Measurements from ENCODE around the gene HCST. TPM values are rescaled to one million over a fixed set of nuclear protein-coding genes. Genes with fewer than 3 reads are reported as not detected.
"Not testable (repeated sequence)": the region's sequence is repeated elsewhere in the genome, so short reads cannot be mapped to it uniquely, and the experiment has no call there.

HCST gene
- total RNA-seq, 2 experiments from 2014 or later: 11.7 to 14.5 TPM

DNA sequence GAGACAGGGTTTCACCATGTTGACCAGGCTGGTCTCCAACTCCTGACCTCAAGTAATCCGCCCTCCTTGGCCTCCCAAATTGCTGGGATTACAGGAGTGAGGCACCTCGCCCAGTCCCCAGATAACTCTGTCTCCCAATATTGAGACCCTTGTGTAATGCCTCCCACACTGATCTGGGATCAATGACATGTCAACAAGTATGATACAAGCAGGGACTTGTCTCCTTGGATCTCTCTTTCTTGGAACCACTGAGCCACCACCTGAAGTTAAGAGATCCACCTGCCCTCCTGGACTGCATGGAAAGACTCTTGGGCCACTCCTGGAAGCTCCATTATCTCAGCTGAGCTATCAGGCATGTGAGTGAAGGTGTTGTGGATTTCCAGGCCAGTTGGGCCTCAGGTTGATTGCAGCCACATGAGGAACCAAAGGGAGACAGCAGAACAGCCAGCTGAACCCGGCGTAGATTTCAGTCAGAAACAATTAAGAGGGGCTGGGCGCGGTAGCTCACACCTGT, 17.0 kb upstream of the HCST start:
- Mint-ChIP-seq H3K4me3 (no peak overlapping the region), H3K4me1 (ENCODE audit: low read depth) (peaks cover 4% of the 10 kb centered on the region), H3K27ac (peak overlapping the region; percentile 65), H3K36me3 (ENCODE audit: low read depth) (peaks cover 34% of the 10 kb centered on the region), H3K27me3 (ENCODE audit: low read depth) (no peaks in the 10 kb centered on the region), H3K9me3 (no peaks in the 10 kb centered on the region)
- intact Hi-C loops (cut with micrococcal nuclease): loop anchor here (10.0 kb wide), 1 partner anchor 290 kb away; no protein-coding TSS in a partner anchor
- DNase-seq: no peak
- CTCF ChIA-PET: interaction anchor here (0.8 kb wide), 1 partner anchor 69 kb away, joined by 5 read pairs; no protein-coding TSS in a partner anchor

DNA sequence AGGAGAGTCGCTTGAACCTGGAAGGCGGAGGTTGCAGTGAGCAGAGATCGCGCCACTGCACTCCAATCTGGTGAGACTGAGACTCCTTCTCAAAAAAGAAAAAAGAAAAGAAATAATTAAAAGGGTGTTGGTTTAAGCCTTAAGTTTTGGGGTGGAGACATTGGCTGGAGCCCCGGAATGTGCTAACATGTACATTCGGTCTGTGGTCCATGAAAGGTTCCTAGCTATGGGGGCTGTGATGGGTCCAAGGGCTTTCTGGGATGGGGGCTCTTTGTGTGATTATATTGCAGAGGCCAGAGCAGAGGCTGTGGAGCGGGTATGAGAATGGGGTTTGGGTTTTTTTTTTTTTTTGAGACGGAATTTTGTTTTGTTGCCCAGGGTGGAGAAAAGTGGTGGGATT, 16.4 kb upstream of the HCST start:
- Mint-ChIP-seq H3K36me3 (ENCODE audit: low read depth) (peaks cover 37% of the 10 kb centered on the region), H3K4me3 (no peak overlapping the region), H3K27ac (no peak overlapping the region), H3K9me3 (no peaks in the 10 kb centered on the region), H3K4me1 (ENCODE audit: low read depth) (peaks cover 5% of the 10 kb centered on the region), H3K27me3 (ENCODE audit: low read depth) (no peaks in the 10 kb centered on the region)
- no peak for DNase-seq
- intact Hi-C loops (cut with micrococcal nuclease): loop anchor here (10.0 kb wide), 1 partner anchor 289 kb away; no protein-coding TSS in a partner anchor
- CTCF ChIA-PET: interaction anchor here (0.8 kb wide), 1 partner anchor 69 kb away, joined by 5 read pairs; no protein-coding TSS in a partner anchor

DNA sequence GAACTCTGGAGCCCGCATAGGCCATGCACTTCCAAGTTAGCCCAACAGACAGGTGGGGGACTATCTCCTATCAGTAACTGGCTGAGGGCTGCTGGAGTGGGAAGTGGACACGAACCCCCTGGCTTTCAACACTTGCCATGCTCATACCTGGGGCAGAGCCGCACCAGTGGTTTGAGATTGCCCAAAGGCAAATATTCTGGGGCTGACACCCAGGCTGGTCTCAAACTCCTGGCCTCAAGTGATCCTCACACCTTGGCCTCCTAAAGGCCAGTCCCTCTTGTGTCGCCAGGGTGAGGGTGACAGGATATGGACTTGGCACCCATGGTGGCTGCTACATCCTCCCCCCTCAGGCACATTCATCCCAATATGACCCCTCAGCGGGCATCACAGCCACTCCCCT, 15.1 kb upstream of the HCST start:
- no peak overlapping the region for H3K4me3 Mint-ChIP-seq
- intact Hi-C loops (cut with micrococcal nuclease): loop anchor here (10.0 kb wide), 1 partner anchor 288 kb away; no protein-coding TSS in a partner anchor
- peaks cover 6% of the 10 kb centered on the region for H3K4me1 Mint-ChIP-seq (ENCODE audit: low read depth)
- H3K9me3 Mint-ChIP-seq: no peaks in the 10 kb centered on the region
- no peak overlapping the region for H3K27ac Mint-ChIP-seq
- peaks cover 42% of the 10 kb centered on the region for H3K36me3 Mint-ChIP-seq (ENCODE audit: low read depth)
- no peak for DNase-seq
- CTCF ChIA-PET: no interaction called here
- no peaks in the 10 kb centered on the region for H3K27me3 Mint-ChIP-seq (ENCODE audit: low read depth)

DNA sequence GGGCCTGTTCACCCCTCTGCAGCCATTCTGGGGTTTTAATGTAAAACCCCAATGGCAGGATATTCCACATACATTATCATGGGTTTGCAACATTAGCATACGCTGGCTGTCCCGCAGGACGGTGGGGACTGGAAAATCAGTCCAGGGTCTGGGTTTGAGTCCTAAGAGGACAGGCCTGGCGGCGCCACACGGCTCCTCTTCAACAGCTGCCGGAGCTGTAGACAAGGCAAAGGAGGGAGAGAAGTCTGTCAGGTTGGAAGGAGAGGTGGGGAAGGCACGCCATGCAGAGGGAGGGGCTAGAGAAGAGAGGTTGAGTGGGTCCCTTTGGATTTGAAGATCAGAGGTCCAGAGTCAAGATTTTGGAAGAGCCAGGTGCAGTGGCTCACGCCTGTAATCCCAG, 13.9 kb upstream of the HCST start:
- CTCF ChIA-PET: no interaction called here
- no peak overlapping the region for H3K27ac Mint-ChIP-seq
- DNase-seq: no peak
- no peaks in the 10 kb centered on the region for H3K27me3 Mint-ChIP-seq (ENCODE audit: low read depth)
- peaks cover 51% of the 10 kb centered on the region for H3K36me3 Mint-ChIP-seq (ENCODE audit: low read depth)
- H3K4me3 Mint-ChIP-seq: no peak overlapping the region
- H3K4me1 Mint-ChIP-seq (ENCODE audit: low read depth): peaks cover 10% of the 10 kb centered on the region
- intact Hi-C loops (cut with micrococcal nuclease): loop anchor here (10.0 kb wide), 1 partner anchor 286 kb away; no protein-coding TSS in a partner anchor
- no peaks in the 10 kb centered on the region for H3K9me3 Mint-ChIP-seq

DNA sequence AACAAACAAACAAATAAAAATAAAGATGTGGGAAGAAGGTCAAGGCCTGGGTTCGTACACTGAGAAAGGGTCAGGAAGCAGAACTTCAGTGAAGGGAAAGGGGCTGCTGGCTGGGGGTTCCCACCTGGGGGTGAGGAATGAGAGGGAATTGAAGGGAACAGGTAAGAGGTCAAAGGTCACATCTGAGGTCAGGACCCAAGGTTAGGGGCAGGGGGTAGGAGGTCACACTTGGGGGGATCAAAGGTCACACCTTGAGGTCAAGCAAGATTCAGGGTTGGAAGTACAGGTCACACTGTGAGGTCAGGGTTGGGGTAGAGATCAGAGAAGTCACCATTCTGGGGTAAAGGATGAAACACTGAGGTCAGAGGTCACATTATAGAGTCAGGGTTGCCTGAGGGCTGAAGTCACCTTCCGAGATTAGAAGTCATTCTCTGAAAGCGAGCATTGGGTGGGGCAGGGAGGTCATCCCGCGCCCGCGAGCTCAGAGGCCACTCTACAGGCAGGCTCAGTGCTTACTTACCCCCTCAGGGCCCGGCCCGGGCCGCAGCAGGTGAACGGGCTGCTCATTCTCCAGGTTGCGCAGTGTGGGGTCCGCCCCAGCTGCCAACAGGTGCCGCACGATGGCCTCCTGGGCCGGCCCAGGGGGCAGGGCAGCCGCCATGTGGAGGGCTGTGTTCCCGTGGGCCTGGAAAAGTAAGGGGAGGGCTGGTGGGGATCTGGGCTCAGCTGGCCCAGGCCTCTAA, 12.8 kb upstream of the HCST start:
- H3K27ac Mint-ChIP-seq: no peak overlapping the region
- H3K4me3 Mint-ChIP-seq: no peak overlapping the region
- no peaks in the 10 kb centered on the region for H3K9me3 Mint-ChIP-seq
- H3K4me1 Mint-ChIP-seq (ENCODE audit: low read depth): peaks cover 10% of the 10 kb centered on the region
- CTCF ChIA-PET: no interaction called here
- no peak for DNase-seq
- H3K36me3 Mint-ChIP-seq (ENCODE audit: low read depth): peaks cover 57% of the 10 kb centered on the region
- intact Hi-C loops (cut with micrococcal nuclease): loop anchor here (10.0 kb wide), 1 partner anchor 285 kb away; no protein-coding TSS in a partner anchor
- H3K27me3 Mint-ChIP-seq (ENCODE audit: low read depth): no peaks in the 10 kb centered on the region

DNA sequence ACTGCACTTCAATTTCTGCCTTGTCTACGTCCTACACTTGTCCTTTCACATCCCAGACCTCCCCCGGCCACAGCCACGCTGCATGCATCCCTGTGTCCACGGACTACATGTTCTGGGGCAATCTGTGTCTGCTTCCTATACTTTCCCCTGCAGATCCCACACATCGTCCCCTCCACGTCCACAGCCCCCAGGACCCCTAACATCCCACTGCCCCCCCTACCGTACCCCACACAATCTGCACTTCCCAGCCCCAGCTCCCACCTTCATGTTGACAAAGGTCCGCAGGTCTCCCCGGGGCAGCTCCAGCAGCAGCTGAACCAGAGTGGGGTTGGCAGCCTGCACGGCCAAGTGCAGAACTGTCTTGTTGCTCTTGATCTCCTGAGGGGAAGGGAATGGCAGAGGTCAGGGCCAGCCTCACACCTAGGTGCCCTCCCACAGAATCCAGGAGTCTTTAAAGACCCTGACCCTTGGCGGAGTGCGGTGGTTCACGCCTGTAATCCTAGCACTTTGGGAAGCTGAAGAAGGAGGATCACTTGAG, 12.1 kb upstream of the HCST start:
- intact Hi-C loops (cut with micrococcal nuclease): no loop called here
- CTCF ChIA-PET: interaction anchor here (0.7 to 2.2 kb wide), 2 partner anchors 41 to 88 kb away, joined by 3 to 6 read pairs; no protein-coding TSS in a partner anchor
- Mint-ChIP-seq H3K4me3 (no peak overlapping the region), H3K4me1 (ENCODE audit: low read depth) (peaks cover 13% of the 10 kb centered on the region), H3K27me3 (ENCODE audit: low read depth) (no peaks in the 10 kb centered on the region), H3K9me3 (no peaks in the 10 kb centered on the region), H3K27ac (no peak overlapping the region), H3K36me3 (ENCODE audit: low read depth) (peaks cover 59% of the 10 kb centered on the region)
- DNase-seq: no peak

DNA sequence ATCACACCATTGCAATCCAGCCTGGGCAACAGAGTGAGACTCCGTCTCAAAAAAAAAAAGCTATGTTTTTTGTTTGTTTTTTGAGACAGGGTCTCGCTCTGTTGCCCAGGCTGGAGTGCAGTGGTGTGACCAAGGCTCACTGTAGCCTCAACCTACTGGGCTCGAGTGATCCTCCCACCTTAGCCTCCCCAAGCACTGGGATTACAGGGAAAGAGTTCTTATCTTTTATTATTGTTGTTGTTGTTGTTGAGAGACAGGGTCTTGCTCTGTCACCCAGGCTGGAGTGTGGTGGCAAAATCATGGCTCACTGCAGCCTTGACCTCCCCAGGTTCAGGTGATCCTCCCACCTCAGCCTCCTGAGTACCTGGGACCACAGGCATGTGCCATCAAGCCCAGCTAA, 10.5 kb upstream of the HCST start:
- H3K4me3 Mint-ChIP-seq; DNase-seq; H3K9me3 Mint-ChIP-seq; H3K27ac Mint-ChIP-seq; H3K27me3 Mint-ChIP-seq (ENCODE audit: low read depth); intact Hi-C loops (cut with micrococcal nuclease): not testable (repeated sequence)
- CTCF ChIA-PET: interaction anchor here (0.6 to 2.2 kb wide), 2 partner anchors 39 to 106 kb away, joined by 5 to 6 read pairs; no protein-coding TSS in a partner anchor
- peaks cover 62% of the 10 kb centered on the region for H3K36me3 Mint-ChIP-seq (ENCODE audit: low read depth)
- peaks cover 23% of the 10 kb centered on the region for H3K4me1 Mint-ChIP-seq (ENCODE audit: low read depth)

DNA sequence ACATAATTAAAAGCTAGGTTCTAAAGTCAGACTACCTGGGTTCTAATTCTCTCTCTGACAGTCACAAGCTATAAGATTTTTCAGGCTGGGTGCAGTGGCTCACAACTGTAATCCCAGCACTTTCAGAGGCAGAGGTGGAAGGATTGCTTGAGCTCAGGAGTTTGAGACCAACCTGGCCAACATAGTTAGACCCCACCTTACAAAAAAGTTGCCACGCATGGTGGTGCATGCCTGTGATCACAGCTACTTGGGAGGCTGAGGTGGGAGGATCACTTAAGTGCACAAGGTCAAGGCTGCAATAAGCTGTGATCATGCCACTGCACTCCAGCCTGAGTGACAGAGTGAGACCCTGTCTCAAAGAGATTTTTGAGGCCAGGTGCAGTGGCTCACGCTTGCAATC, 8.0 kb upstream of the HCST start:
- H3K9me3 Mint-ChIP-seq: no peaks in the 10 kb centered on the region
- no peak overlapping the region for H3K4me3 Mint-ChIP-seq
- peaks cover 42% of the 10 kb centered on the region for H3K4me1 Mint-ChIP-seq (ENCODE audit: low read depth)
- intact Hi-C loops (cut with micrococcal nuclease): no loop called here
- no peaks in the 10 kb centered on the region for H3K27me3 Mint-ChIP-seq (ENCODE audit: low read depth)
- no peak for DNase-seq
- CTCF ChIA-PET: interaction anchor here (1.8 to 2.1 kb wide), 2 partner anchors 12 to 37 kb away, joined by 7 to 8 read pairs; no protein-coding TSS in a partner anchor
- H3K36me3 Mint-ChIP-seq (ENCODE audit: low read depth): peaks cover 64% of the 10 kb centered on the region
- H3K27ac Mint-ChIP-seq: no peak overlapping the region

DNA sequence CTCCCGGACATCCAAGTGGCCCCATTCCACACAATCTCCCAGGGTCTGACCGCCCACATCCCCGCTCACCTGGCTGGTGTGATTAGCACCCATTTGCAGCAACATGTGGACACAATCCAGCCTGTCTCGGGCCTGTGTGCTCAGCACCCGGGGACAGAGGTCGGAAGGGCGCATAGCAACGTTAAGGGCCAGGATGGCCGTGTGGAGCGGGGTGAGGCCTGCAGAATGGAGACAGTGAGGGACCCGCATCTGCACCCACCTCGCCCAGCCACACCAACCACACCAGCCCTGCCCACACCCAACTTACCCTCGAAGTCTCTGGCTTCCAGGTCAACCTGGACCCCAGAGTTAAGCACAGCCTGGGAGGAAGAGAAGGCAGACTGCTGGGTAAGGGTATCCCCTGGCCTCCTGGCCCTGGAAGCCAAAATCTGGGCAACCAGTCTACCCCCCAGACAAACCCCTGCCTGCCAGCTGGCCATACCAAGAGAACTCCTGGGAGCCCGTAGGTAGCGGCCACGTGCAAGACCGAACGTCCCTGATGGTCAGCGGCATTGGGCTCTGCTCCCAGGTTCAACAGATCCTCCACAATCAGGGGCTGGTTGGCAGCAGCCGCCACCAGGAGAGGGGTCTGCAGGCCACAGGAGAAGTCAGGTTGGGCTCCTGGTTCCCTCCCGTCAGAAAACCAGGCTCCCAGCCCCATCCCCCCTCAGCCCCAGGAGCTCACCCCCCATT, 6.3 kb upstream of the HCST start:
- CTCF ChIA-PET: interaction anchor here (0.8 to 2.1 kb wide), 3 partner anchors 13 to 37 kb away, joined by 4 to 8 read pairs (median 6); no protein-coding TSS in a partner anchor
- Mint-ChIP-seq H3K27ac (peak overlapping the region; percentile 36), H3K27me3 (ENCODE audit: low read depth) (no peaks in the 10 kb centered on the region), H3K36me3 (ENCODE audit: low read depth) (peaks cover 55% of the 10 kb centered on the region), H3K9me3 (no peaks in the 10 kb centered on the region), H3K4me3 (no peak overlapping the region), H3K4me1 (ENCODE audit: low read depth) (peaks cover 45% of the 10 kb centered on the region)
- DNase-seq: no peak
- intact Hi-C loops (cut with micrococcal nuclease): no loop called here

DNA sequence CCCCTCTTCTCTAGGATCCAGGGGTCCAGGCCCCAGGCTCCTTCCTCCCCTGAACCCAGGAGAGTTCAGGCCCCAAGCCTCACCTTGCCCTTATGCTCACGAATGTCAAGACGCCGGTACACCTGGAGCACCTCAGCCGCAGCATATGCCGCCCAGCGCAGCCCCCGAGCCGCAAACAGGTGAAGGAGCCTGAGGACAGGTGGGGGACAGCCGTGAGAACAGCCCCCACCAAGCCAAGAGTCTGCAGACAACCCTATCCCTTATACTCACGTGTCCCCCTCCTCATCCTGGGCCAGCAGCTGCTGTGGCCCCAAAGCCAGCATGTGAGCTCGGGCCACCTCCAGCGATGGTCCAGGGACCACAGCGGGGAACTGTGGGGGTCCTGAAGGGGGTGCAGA, 5.7 kb upstream of the HCST start:
- peak overlapping the region; percentile 36 for H3K27ac Mint-ChIP-seq
- no peak overlapping the region for H3K4me3 Mint-ChIP-seq
- H3K9me3 Mint-ChIP-seq: no peaks in the 10 kb centered on the region
- DNase-seq: no peak
- intact Hi-C loops (cut with micrococcal nuclease): no loop called here
- H3K4me1 Mint-ChIP-seq (ENCODE audit: low read depth): peaks cover 47% of the 10 kb centered on the region
- H3K27me3 Mint-ChIP-seq (ENCODE audit: low read depth): no peaks in the 10 kb centered on the region
- peaks cover 51% of the 10 kb centered on the region for H3K36me3 Mint-ChIP-seq (ENCODE audit: low read depth)
- CTCF ChIA-PET: interaction anchor here (1.5 kb wide), 1 partner anchor 14 kb away, joined by 6 read pairs; no protein-coding TSS in a partner anchor

DNA sequence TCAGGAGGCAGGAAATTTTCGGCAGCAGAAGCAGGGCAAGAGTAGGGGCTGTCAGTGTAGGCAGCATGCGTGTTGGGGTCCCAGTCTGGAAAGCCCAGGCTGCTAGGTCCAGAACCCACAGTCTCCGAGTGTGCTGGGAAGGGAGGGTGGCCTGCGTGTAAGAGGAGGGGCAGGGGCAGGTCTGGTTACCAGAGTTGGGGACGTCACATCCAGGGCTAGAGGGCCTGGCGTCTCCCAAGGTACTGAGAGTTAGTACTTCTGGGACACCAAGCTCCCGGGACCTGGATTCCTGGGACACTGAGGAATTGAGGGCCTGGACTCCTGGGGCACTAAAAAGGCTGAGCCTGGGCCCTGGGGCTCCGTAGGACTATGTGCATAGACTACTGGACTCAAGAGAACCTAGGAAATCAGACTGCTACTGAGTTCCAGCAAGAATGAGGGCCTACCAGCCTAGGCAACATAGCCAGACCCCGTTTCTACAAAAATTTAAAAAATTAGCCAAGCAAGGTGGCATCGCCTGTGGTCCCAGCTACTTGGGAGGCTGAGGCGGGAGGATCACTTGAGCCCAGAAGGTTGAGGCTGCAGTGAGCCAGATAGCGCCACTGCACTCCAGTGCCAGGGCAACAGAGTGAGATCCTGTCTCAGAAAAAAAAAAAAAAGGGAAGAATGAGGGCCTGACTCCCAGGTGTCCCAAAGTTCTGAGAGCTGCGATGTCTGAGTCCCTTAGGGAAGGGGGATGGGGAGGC, 4.5 kb upstream of the HCST start:
- H3K9me3 Mint-ChIP-seq: no peaks in the 10 kb centered on the region
- H3K4me3 Mint-ChIP-seq: peak overlapping the region; percentile 94
- intact Hi-C loops (cut with micrococcal nuclease): loop anchor here (2.0 kb wide), 1 partner anchor 217 kb away; the partner anchor contains the start of genes POLR2I and TBCB
- peak overlapping the region; percentile 98 for H3K27ac Mint-ChIP-seq
- H3K27me3 Mint-ChIP-seq (ENCODE audit: low read depth): no peaks in the 10 kb centered on the region
- peaks cover 46% of the 10 kb centered on the region for H3K36me3 Mint-ChIP-seq (ENCODE audit: low read depth)
- CTCF ChIA-PET: interaction anchor here (1.5 kb wide), 1 partner anchor 15 kb away, joined by 6 read pairs; no protein-coding TSS in a partner anchor
- peaks cover 56% of the 10 kb centered on the region for H3K4me1 Mint-ChIP-seq (ENCODE audit: low read depth)
- DNase-seq: no peak
